HG03045 (cell line): Measurements from ENCODE around the gene TBC1D3G.
"Not testable (repeated sequence)": the region's sequence is repeated elsewhere in the genome, so short reads cannot be mapped to it uniquely, and the experiment has no call there.

ENCODE experiments used
- ATAC-seq: cut with Tn5 transposase; IDR thresholded peaks from one replicate; pipeline ENCODE4 v1.9.1; 2021; ENCODE audit warnings: mild to moderate bottlenecking, moderate library complexity; ENCODE audit not compliant: unreplicated experiment

The TBC1D3G gene

GRCh38 chr17:36323584-36323983 is at the start of gene TBC1D3G:
Gene TBC1D3G (plus strand): TSS chr17:36323884. CDS start chr17:36325412, 1,528 bp downstream.
- ATAC-seq, result not testable (repeated sequence)

- ATAC-seq, result not testable (repeated sequence)
These were observed 40.4 kb upstream of the TBC1D3G start for GRCh38 chr17:36283256-36283655.

GRCh38 chr17:36284219-36284618 is 39.5 kb upstream of the TBC1D3G start:
- ATAC-seq, result not testable (repeated sequence)

GRCh38 chr17:36289965-36290612 is 33.6 kb upstream of the TBC1D3G start:
- ATAC-seq, result not testable (repeated sequence)

GRCh38 chr17:36295161-36295560 is 28.5 kb upstream of the TBC1D3G start:
- ATAC-seq, result not testable (repeated sequence)

GRCh38 chr17:36315736-36316135 is 7.9 kb upstream of the TBC1D3G start:
- ATAC-seq, result not testable (repeated sequence)

GRCh38 chr17:36362496-36362895 is 38.8 kb downstream of the TBC1D3G start:
- not testable (repeated sequence) for ATAC-seq

GRCh38 chr17:36375938-36376337 is 52.3 kb downstream of the TBC1D3G start:
- ATAC-seq, result not testable (repeated sequence)
